PC-3 (cell line): ENCODE measurements around the gene PLEKHG3.

Source experiments
- EZH2 ChIP-seq: fragments of 300-600 bp; sonication (generic); IDR thresholded peaks from one replicate; pipeline ENCODE4 v1.6.1; 2017; ENCODE audit warnings: antibody characterized with exemption, mild to moderate bottlenecking, low read length; ENCODE audit not compliant: unreplicated experiment
- TF ChIP-seq, protein P1 (sequence below): fragments of 300-600 bp; sonication (generic); conservative IDR thresholded peaks from 2 replicates; pipeline ENCODE4 v1.5.1; 2017; ENCODE audit warnings: antibody characterized with exemption, low read depth, mild to moderate bottlenecking, low read length

GRCh38 chr14:64722842-64723447 lies 18.7 kb downstream of the PLEKHG3 start:
- TF ChIP-seq, protein P1, sequence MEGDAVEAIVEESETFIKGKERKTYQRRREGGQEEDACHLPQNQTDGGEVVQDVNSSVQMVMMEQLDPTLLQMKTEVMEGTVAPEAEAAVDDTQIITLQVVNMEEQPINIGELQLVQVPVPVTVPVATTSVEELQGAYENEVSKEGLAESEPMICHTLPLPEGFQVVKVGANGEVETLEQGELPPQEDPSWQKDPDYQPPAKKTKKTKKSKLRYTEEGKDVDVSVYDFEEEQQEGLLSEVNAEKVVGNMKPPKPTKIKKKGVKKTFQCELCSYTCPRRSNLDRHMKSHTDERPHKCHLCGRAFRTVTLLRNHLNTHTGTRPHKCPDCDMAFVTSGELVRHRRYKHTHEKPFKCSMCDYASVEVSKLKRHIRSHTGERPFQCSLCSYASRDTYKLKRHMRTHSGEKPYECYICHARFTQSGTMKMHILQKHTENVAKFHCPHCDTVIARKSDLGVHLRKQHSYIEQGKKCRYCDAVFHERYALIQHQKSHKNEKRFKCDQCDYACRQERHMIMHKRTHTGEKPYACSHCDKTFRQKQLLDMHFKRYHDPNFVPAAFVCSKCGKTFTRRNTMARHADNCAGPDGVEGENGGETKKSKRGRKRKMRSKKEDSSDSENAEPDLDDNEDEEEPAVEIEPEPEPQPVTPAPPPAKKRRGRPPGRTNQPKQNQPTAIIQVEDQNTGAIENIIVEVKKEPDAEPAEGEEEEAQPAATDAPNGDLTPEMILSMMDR = no peak
- no peak for TF ChIP-seq EZH2
